ENCODE results near the gene PLEKHH3. TPM values are rescaled to one million over a fixed set of nuclear protein-coding genes. Genes with fewer than 3 reads are reported as not detected.
A peak's percentile ranks its signal among the peaks of the same experiment; 100 is the strongest.
"Not testable (repeated sequence)": the region's sequence is repeated elsewhere in the genome, so short reads cannot be mapped to it uniquely, and the experiment has no call there.

Gene PLEKHH3
- total and polyA plus RNA-seq, 2 experiments from 2014 or later: 20.5 to 33.7 TPM

- Histone ChIP-seq H3K27ac (peak overlapping the region; percentile 88), H3K4me2 (no peak overlapping the region), H2AFZ (no peak overlapping the region), H3K36me3 (replicated peaks; ENCODE audit: insufficient read depth, low read depth) (no peaks in the 10 kb centered on the region), H4K20me1 (ENCODE audit: insufficient read depth, poor library complexity, severe bottlenecking) (no peaks in the 10 kb centered on the region), H3K4me3 (no peak overlapping the region), H3K9me2 (replicated peaks; ENCODE audit: insufficient read depth) (no peaks in the 10 kb centered on the region), H3K79me2 (no peaks in the 10 kb centered on the region), H3K9me3 (ENCODE audit: low read depth) (no peaks in the 10 kb centered on the region), H3K27me3 (no peaks in the 10 kb centered on the region), H3K4me1 (ENCODE audit: insufficient read depth) (no peaks in the 10 kb centered on the region)
- 77% methylated on average over 9 of the region's 9 CpGs for WGBS (ENCODE audit: low lambda C conversion rate, missing lambda C conversion rate)
- TF ChIP-seq CTCF (IDR thresholded peaks at IDR 0.05; ENCODE audit: poor library complexity) (no peak), EZH2 (IDR thresholded peaks at IDR 0.05; ENCODE audit: borderline replicate concordance) (no peak), EZH2phosphoT487 (IDR thresholded peaks at IDR 0.05; ENCODE audit: low read depth, severe bottlenecking, unreplicated experiment) (no peak)
- peak; percentile 66 for DNase-seq (ENCODE audit: low spot score)
These were observed 43.8 kb downstream of the PLEKHH3 start for GRCh38 chr17:42632949-42633444.

- Histone ChIP-seq H3K4me2 (no peak overlapping the region), H3K9me3 (ENCODE audit: low read depth) (no peaks in the 10 kb centered on the region), H3K27ac (no peak overlapping the region), H3K36me3 (replicated peaks; ENCODE audit: insufficient read depth, low read depth) (no peaks in the 10 kb centered on the region), H3K4me3 (no peak overlapping the region), H2AFZ (no peak overlapping the region), H3K79me2 (no peaks in the 10 kb centered on the region), H4K20me1 (ENCODE audit: insufficient read depth, poor library complexity, severe bottlenecking) (no peaks in the 10 kb centered on the region), H3K4me1 (ENCODE audit: insufficient read depth) (no peaks in the 10 kb centered on the region), H3K27me3 (no peaks in the 10 kb centered on the region), H3K9me2 (replicated peaks; ENCODE audit: insufficient read depth) (no peaks in the 10 kb centered on the region)
- TF ChIP-seq EZH2phosphoT487 (IDR thresholded peaks at IDR 0.05; ENCODE audit: low read depth, severe bottlenecking, unreplicated experiment) (no peak), EZH2 (IDR thresholded peaks at IDR 0.05; ENCODE audit: borderline replicate concordance) (no peak), CTCF (IDR thresholded peaks at IDR 0.05; ENCODE audit: poor library complexity) (no peak)
- 83% methylated on average over 3 of the region's 3 CpGs for WGBS (ENCODE audit: low lambda C conversion rate, missing lambda C conversion rate)
- no peak for DNase-seq (ENCODE audit: low spot score)
These were observed 47.3 kb downstream of the PLEKHH3 start for GRCh38 chr17:42629411-42630009.

GRCh38 chr17:42627032-42627764 is 49.6 kb downstream of the PLEKHH3 start:
- not testable (repeated sequence) for DNase-seq (ENCODE audit: low spot score); H3K36me3 ChIP-seq (replicated peaks; ENCODE audit: insufficient read depth, low read depth); H3K4me1 ChIP-seq (ENCODE audit: insufficient read depth); H3K4me3 ChIP-seq; H3K4me2 ChIP-seq; H3K9me3 ChIP-seq (ENCODE audit: low read depth); H3K27ac ChIP-seq; H3K9me2 ChIP-seq (replicated peaks; ENCODE audit: insufficient read depth); H2AFZ ChIP-seq; H3K27me3 ChIP-seq; H3K79me2 ChIP-seq; H4K20me1 ChIP-seq (ENCODE audit: insufficient read depth, poor library complexity, severe bottlenecking)
- 100% methylated on average over 6 of the region's 6 CpGs for WGBS (ENCODE audit: low lambda C conversion rate, missing lambda C conversion rate)
